H9 (cell line): ENCODE measurements around the gene USP13. TPM values are rescaled to one million over a fixed set of nuclear protein-coding genes. Genes with fewer than 3 reads are reported as not detected.
A peak's percentile ranks its signal among the peaks of the same experiment; 100 is the strongest.

Experiments used
- DNase-seq: peaks from one replicate; pipeline ENCODE4 v3.0.0-alpha.2; 2017
- H2AFZ ChIP-seq: one replicate; pipeline ENCODE4 v1.6.1; 2013; ENCODE audit warnings: mild to moderate bottlenecking, low read length, control low read depth, moderate library complexity
- H2AK5ac ChIP-seq: 2 replicates; pipeline ENCODE4 v1.6.1; 2013; ENCODE audit warnings: low read length, control low read depth, mixed read lengths; ENCODE audit not compliant: insufficient read length
- H2BK120ac ChIP-seq: one replicate; pipeline ENCODE4 v1.6.1; 2013; ENCODE audit warnings: low read depth, mild to moderate bottlenecking, low read length, control low read depth, inconsistent platforms; ENCODE audit not compliant: poor library complexity, severe bottlenecking
- H2BK12ac ChIP-seq: 2 replicates; pipeline ENCODE4 v1.6.1; 2013; ENCODE audit warnings: low read length, control low read depth, mixed read lengths, low read depth; ENCODE audit not compliant: insufficient read length
- H2BK15ac ChIP-seq: 2 replicates; pipeline ENCODE4 v1.6.1; 2013; ENCODE audit warnings: low read depth, low read length, control low read depth
- H2BK20ac ChIP-seq: one replicate; pipeline ENCODE4 v1.6.1; 2013; ENCODE audit warnings: low read depth, mild to moderate bottlenecking, low read length, control low read depth, inconsistent platforms; ENCODE audit not compliant: poor library complexity, severe bottlenecking
- H2BK5ac ChIP-seq: 2 replicates; pipeline ENCODE4 v1.6.1; 2013; ENCODE audit warnings: low read length, control low read depth, mixed read lengths; ENCODE audit not compliant: insufficient read length
- H3K14ac ChIP-seq: 2 replicates; pipeline ENCODE4 v1.6.1; 2013; ENCODE audit warnings: low read length, control low read depth; ENCODE audit not compliant: insufficient read depth
- H3K18ac ChIP-seq: 2 replicates; pipeline ENCODE4 v1.6.1; 2013; ENCODE audit warnings: low read depth, mild to moderate bottlenecking, mixed read lengths, low read length, control low read depth; ENCODE audit not compliant: insufficient read length
- H3K23ac ChIP-seq: 2 replicates; pipeline ENCODE4 v1.6.1; 2013; ENCODE audit warnings: low read length, control low read depth, mixed read lengths, low read depth; ENCODE audit not compliant: insufficient read length
- H3K23me2 ChIP-seq: 2 replicates; pipeline ENCODE4 v1.6.1; 2013; ENCODE audit warnings: low read depth, mild to moderate bottlenecking, mixed read lengths, low read length, control low read depth; ENCODE audit not compliant: insufficient read length, poor library complexity, severe bottlenecking
- H3K27ac ChIP-seq: 2 replicates; pipeline ENCODE4 v1.5.1; 2013; ENCODE audit warnings: low read length, control low read depth, mixed read lengths, low read depth; ENCODE audit not compliant: insufficient read length
- H3K27me3 ChIP-seq: 2 replicates; pipeline ENCODE4 v1.6.1; 2013; ENCODE audit warnings: low read length, control low read depth, inconsistent platforms; ENCODE audit not compliant: insufficient read depth
- H3K4ac ChIP-seq: 2 replicates; pipeline ENCODE4 v1.6.1; 2013; ENCODE audit warnings: low read depth, mild to moderate bottlenecking, control low read depth, inconsistent platforms, low read length, moderate library complexity
- H3K4me1 ChIP-seq: 2 replicates; pipeline ENCODE4 v1.6.1; 2013; ENCODE audit warnings: low read length, control low read depth, inconsistent platforms; ENCODE audit not compliant: insufficient read depth
- H3K4me2 ChIP-seq: 2 replicates; pipeline ENCODE4 v1.6.1; 2013; ENCODE audit warnings: low read length, control low read depth, mixed read lengths; ENCODE audit not compliant: insufficient read length, insufficient read depth
- H3K56ac ChIP-seq: 2 replicates; pipeline ENCODE4 v1.6.1; 2013; ENCODE audit warnings: low read depth, mild to moderate bottlenecking, mixed read lengths, low read length, control low read depth; ENCODE audit not compliant: insufficient read length
- H3K79me1 ChIP-seq: 2 replicates; pipeline ENCODE4 v1.6.1; 2013; ENCODE audit warnings: low read depth, mild to moderate bottlenecking, moderate library complexity, low read length, control low read depth, inconsistent platforms; ENCODE audit not compliant: insufficient read depth, poor library complexity, severe bottlenecking
- H3K79me2 ChIP-seq: 2 replicates; pipeline ENCODE4 v1.6.1; 2013; ENCODE audit warnings: low read length, control low read depth, inconsistent platforms; ENCODE audit not compliant: insufficient read depth
- H3K9ac ChIP-seq: 2 replicates; pipeline ENCODE4 v1.6.1; 2013; ENCODE audit warnings: low read length, control low read depth, mixed read lengths; ENCODE audit not compliant: insufficient read length; ENCODE audit errors: extremely low read depth
- H3K9me3 ChIP-seq: one replicate; pipeline ENCODE4 v1.6.1; 2013; ENCODE audit warnings: low read depth, low read length, inconsistent platforms; ENCODE audit not compliant: control insufficient read depth
- H3T11ph ChIP-seq: one replicate; pipeline ENCODE4 v1.6.1; 2013; ENCODE audit warnings: mild to moderate bottlenecking, low read length, control low read depth, inconsistent platforms
- H4K20me1 ChIP-seq: one replicate; pipeline ENCODE4 v1.6.1; 2013; ENCODE audit not compliant: control insufficient read depth, insufficient read length, insufficient read depth
- H4K5ac ChIP-seq: 2 replicates; pipeline ENCODE4 v1.6.1; 2013; ENCODE audit warnings: low read depth, mild to moderate bottlenecking, mixed read lengths, low read length, control low read depth; ENCODE audit not compliant: insufficient read length
- H4K8ac ChIP-seq: replicated peaks from 2 replicates; pipeline ENCODE4 v1.6.1; 2013; ENCODE audit warnings: low read length, control low read depth, mixed read lengths, low read depth; ENCODE audit not compliant: insufficient read length
- H4K91ac ChIP-seq: 2 replicates; pipeline ENCODE4 v1.6.1; 2013; ENCODE audit warnings: low read depth, mild to moderate bottlenecking, moderate library complexity, mixed read lengths, low read length, control low read depth; ENCODE audit not compliant: insufficient read length
- H3K27ac Mint-ChIP-seq, 3 experiments: 2 replicates in 2 of 3; 3 replicates in 1 of 3; pipeline ENCODE4 v1.8.0; 2020 to 2021; ENCODE audit warnings: mixed read lengths in 3 of 3, mild to moderate bottlenecking in 1 of 3, moderate library complexity in 1 of 3
- H3K27me3 Mint-ChIP-seq: 2 replicates; pipeline ENCODE4 v1.8.0; 2021; ENCODE audit warnings: low read depth, mild to moderate bottlenecking, moderate library complexity, mixed read lengths
- H3K36me3 Mint-ChIP-seq, 3 experiments: 2 replicates in 2 of 3; 3 replicates in 1 of 3; pipeline ENCODE4 v1.8.0; 2020 to 2021; ENCODE audit warnings: low read depth in 3 of 3, mixed read lengths in 3 of 3; ENCODE audit not compliant: insufficient read depth in 1 of 3
- H3K4me1 Mint-ChIP-seq, 2 experiments: 2 replicates each; pipeline ENCODE4 v1.8.0; 2020; ENCODE audit warnings: mixed read lengths in 2 of 2
- H3K4me3 Mint-ChIP-seq, 2 experiments: 2 replicates in 1 of 2; 3 replicates in 1 of 2; pipeline ENCODE4 v1.8.0; 2020 to 2021; ENCODE audit warnings: mild to moderate bottlenecking in 2 of 2, mixed read lengths in 2 of 2, moderate library complexity in 1 of 2
- H3K9me3 Mint-ChIP-seq, 2 experiments: 2 replicates in 1 of 2; 3 replicates in 1 of 2; pipeline ENCODE4 v1.8.0; 2020; ENCODE audit warnings: mild to moderate bottlenecking in 2 of 2, mixed read lengths in 2 of 2, moderate library complexity in 1 of 2
- CTCF ChIP-seq: fragments of 200-600 bp; sonication (generic); conservative IDR thresholded peaks from 3 replicates; pipeline ENCODE4 v1.8.0; 2021; ENCODE audit warnings: antibody characterized with exemption, mild to moderate bottlenecking
- WGBS: extraction: QIAGEN DNeasy Blood & Tissue Kit; methylation state at CpG from one replicate; pipeline ENCODE4 v1.1.7; 2013; ENCODE audit warnings: missing lambda C conversion rate, low lambda C conversion rate, mixed read lengths; ENCODE audit not compliant: insufficient read length; ENCODE audit errors: extremely low coverage; 5-methylcytosine and 5-hydroxymethylcytosine counted together
- total RNA-seq: library from RNA; stranded (reverse); gene quantifications from 2 replicates; pipeline ENCODE4 v1.2.1, GENCODE V29; 2021

The USP13 gene
- total RNA-seq, 1 experiment from 2014 or later = 26.7 TPM

GRCh38 chr3:179671747-179672242 is 19.0 kb downstream of the USP13 start:
- Histone ChIP-seq H4K8ac (no peak overlapping the region), H3K27ac (no peak overlapping the region), H4K20me1 (no peaks in the 10 kb centered on the region), H2BK20ac (no peak overlapping the region), H3K27me3 (no peaks in the 10 kb centered on the region), H2AK5ac (no peak overlapping the region), H2BK5ac (no peak overlapping the region), H4K5ac (no peak overlapping the region), H2BK120ac (no peak overlapping the region), H3K9me3 (no peaks in the 10 kb centered on the region), H3K9ac (no peak overlapping the region), H3K4ac (no peak overlapping the region), H3K23me2 (no peaks in the 10 kb centered on the region), H3K56ac (no peak overlapping the region), H3K14ac (no peak overlapping the region), H2BK12ac (no peak overlapping the region), H2BK15ac (no peak overlapping the region), H2AFZ (no peak overlapping the region), H3K79me2 (peaks cover 10% of the 10 kb centered on the region; the same call in 1 of the 2 replicates), H3K4me2 (no peak overlapping the region), H3K18ac (no peak overlapping the region), H4K91ac (no peak overlapping the region), H3K4me1 (peaks cover 2% of the 10 kb centered on the region; the same call in 1 of the 2 replicates), H3K79me1 (peaks cover 17% of the 10 kb centered on the region), H3K23ac (no peak overlapping the region), H3T11ph (no peak overlapping the region)
- H3K9me3 Mint-ChIP-seq = no peaks in the 10 kb centered on the region; a peak in 1 of 5 replicates
- H3K27ac Mint-ChIP-seq = peak overlapping the region in 1 of 3 experiments; percentile 30; a peak in 2 of 7 replicates
- peaks cover 19% of the 10 kb centered on the region in 2 experiments for H3K4me1 Mint-ChIP-seq
- H3K27me3 Mint-ChIP-seq = no peaks in the 10 kb centered on the region
- no CpG with 5 or more reads among the region's 15 CpGs for WGBS
- no peak for TF ChIP-seq CTCF
- peaks cover 0 to 3% (median 0%) of the 10 kb centered on the region in 3 experiments; a peak in 3 of 7 replicates for H3K36me3 Mint-ChIP-seq
- H3K4me3 Mint-ChIP-seq = no peak overlapping the region
- no peak for DNase-seq
